HCT116 (cell line): ENCODE data around the gene KBTBD13. TPM values are rescaled to one million over a fixed set of nuclear protein-coding genes. Genes with fewer than 3 reads are reported as not detected.
"Not testable (repeated sequence)": the region's sequence is repeated elsewhere in the genome, so short reads cannot be mapped to it uniquely, and the experiment has no call there.

Experiments
- ATAC-seq: fragments of 200-7000 bp; cut with Tn5 transposase; 2 replicates; pipeline ENCODE4 v1.9.1; 2020; ENCODE audit warnings: mild to moderate bottlenecking, moderate library complexity
- BruUV-seq: library from RNA; stranded (reverse); fragments of 400-500 nt; replicated peaks from 2 replicates; lab custom pipeline; 2021; lab: Mats Ljungman, UMichigan
- CTCF ChIA-PET: fragments of 300-600 bp; sonication (Branson Sonifier 250); formaldehyde crosslinking; loops from one replicate; lab custom pipeline; 2021; ENCODE audit warnings: antibody characterized with exemption; lab: Charles Lee
- POLR2A ChIA-PET: fragments of 300-600, 350-600 bp; sonication (Branson Sonifier 250); formaldehyde crosslinking; loops from one replicate; lab custom pipeline; 2021; ENCODE audit warnings: antibody characterized with exemption; lab: Charles Lee
- RAD21 ChIA-PET, 2 experiments: fragments of 300-600 bp; sonication (Branson Sonifier 250); formaldehyde crosslinking; loops; one replicate each; lab custom pipeline; 2023; ENCODE audit warnings: low total read pairs in 2 of 2; ENCODE audit not compliant: uncharacterized antibody in 2 of 2, unreplicated experiment in 2 of 2, low non-redundant PET in 1 of 2; lab: Charles Lee
- DNase-seq: peaks from one replicate; pipeline ENCODE4 v3.0.0-alpha.2; 2010; ENCODE audit warnings: low read depth, low spot score
- H2AFZ ChIP-seq: fragments of 200-600 bp; shearing (Covaris generic), sonication (generic); 2 replicates; pipeline ENCODE4 v1.6.1; 2017; ENCODE audit warnings: low read depth, mixed run types, mixed read lengths, antibody characterized with exemption, low read length; ENCODE audit not compliant: poor library complexity, severe bottlenecking
- H3K27ac ChIP-seq: 2 replicates; pipeline ENCODE4 v1.5.1; 2012; ENCODE audit warnings: low read depth, low read length
- H3K27me3 ChIP-seq: fragments of 200-600 bp; sonication (generic); 2 replicates; pipeline ENCODE4 v1.6.1; 2016; ENCODE audit warnings: mixed run types, low read length, mixed read lengths; ENCODE audit not compliant: insufficient read depth
- H3K36me3 ChIP-seq, 2 experiments: fragments of 200-500 bp in 1 of 2; fragments of 200-600 bp in 1 of 2; sonication (Bioruptor generic) in 1 of 2; sonication (generic) in 1 of 2; 2 replicates each; pipeline versions ENCODE4 v1.5.1 to v1.6.1; 2014 to 2016; ENCODE audit warnings: low read length in 2 of 2, inconsistent platforms in 1 of 2, mixed read lengths in 1 of 2, mixed run types in 1 of 2; ENCODE audit not compliant: insufficient read depth in 2 of 2, control insufficient read depth in 1 of 2
- H3K4me1 ChIP-seq, 2 experiments: fragments of 200-600 bp in 1 of 2; sonication (generic) in 1 of 2; 2 replicates each; pipeline versions ENCODE4 v1.5.1 to v1.6.1; 2012 to 2017; ENCODE audit warnings: low read length in 2 of 2, inconsistent platforms in 1 of 2, mild to moderate bottlenecking in 1 of 2, mixed read lengths in 1 of 2, mixed run types in 1 of 2, moderate library complexity in 1 of 2; ENCODE audit not compliant: insufficient read depth in 2 of 2, control insufficient read depth in 1 of 2
- H3K4me2 ChIP-seq: fragments of 200-600 bp; sonication (generic); 2 replicates; pipeline ENCODE4 v1.6.1; 2017; ENCODE audit warnings: mixed run types, low read length, mixed read lengths
- H3K4me3 ChIP-seq, 2 experiments: fragments of 200-600 bp in 1 of 2; sonication (generic) in 1 of 2; replicated peaks in 1 of 2; 2 replicates each; pipeline ENCODE4 v1.5.1; 2011 to 2016; ENCODE audit warnings: low read length in 2 of 2, control low read depth in 1 of 2, low read depth in 1 of 2, mild to moderate bottlenecking in 1 of 2, mixed read lengths in 1 of 2, mixed run types in 1 of 2
- H3K79me2 ChIP-seq: fragments of 200-600 bp; sonication (generic); 2 replicates; pipeline ENCODE4 v1.6.1; 2017; ENCODE audit warnings: mild to moderate bottlenecking, mixed run types, low read length, moderate library complexity, mixed read lengths; ENCODE audit not compliant: insufficient read depth
- H3K9ac ChIP-seq: fragments of 200-600 bp; sonication (generic); 2 replicates; pipeline ENCODE4 v1.6.1; 2016; ENCODE audit warnings: low read length, mixed read lengths
- H3K9me2 ChIP-seq: fragments of 200-600 bp; sonication (generic), shearing (Covaris generic); 2 replicates; pipeline ENCODE4 v1.6.1; 2017; ENCODE audit warnings: mixed run types, mild to moderate bottlenecking, moderate library complexity; ENCODE audit not compliant: insufficient read depth
- H3K9me3 ChIP-seq, 2 experiments: fragments of 200-500 bp in 1 of 2; fragments of 200-600 bp in 1 of 2; sonication (Bioruptor generic) in 1 of 2; sonication (generic) in 1 of 2; 2 replicates each; pipeline ENCODE4 v1.6.1; 2014 to 2017; ENCODE audit warnings: low read length in 2 of 2, mixed read lengths in 2 of 2, inconsistent platforms in 1 of 2, low read depth in 1 of 2, mild to moderate bottlenecking in 1 of 2, mixed run types in 1 of 2, moderate library complexity in 1 of 2; ENCODE audit not compliant: control insufficient read depth in 1 of 2, insufficient read depth in 1 of 2
- H4K20me1 ChIP-seq: fragments of 200-600 bp; sonication (generic), shearing (Covaris generic); 2 replicates; pipeline ENCODE4 v1.6.1; 2017; ENCODE audit warnings: mixed run types, mild to moderate bottlenecking, moderate library complexity; ENCODE audit not compliant: insufficient read depth
- CBX3 ChIP-seq: IDR thresholded peaks from 2 replicates; pipeline ENCODE4 v1.6.1; 2012; ENCODE audit warnings: low read depth
- EGR1 ChIP-seq: IDR thresholded peaks from 2 replicates; pipeline ENCODE4 v1.6.1; 2012; ENCODE audit warnings: low read depth
- ELF1 ChIP-seq: IDR thresholded peaks from 2 replicates; pipeline ENCODE4 v1.6.1; 2012; ENCODE audit warnings: low read depth, borderline replicate concordance
- FOSL1 ChIP-seq: IDR thresholded peaks from 2 replicates; pipeline ENCODE4 v1.6.1; 2012; ENCODE audit warnings: low read depth
- MAX ChIP-seq: IDR thresholded peaks from 2 replicates; pipeline ENCODE4 v1.6.1; 2012
- SP1 ChIP-seq: IDR thresholded peaks from 2 replicates; pipeline ENCODE4 v1.6.1; 2012; ENCODE audit warnings: low read depth
- SRF ChIP-seq: IDR thresholded peaks from 2 replicates; pipeline ENCODE4 v1.6.1; 2012; ENCODE audit warnings: low read depth
- ZFX ChIP-seq: fragments of 450-650 bp; IDR thresholded peaks from 2 replicates; pipeline ENCODE4 v1.6.1; 2017
- intact Hi-C: fragments of 100-400 bp; cut with micrococcal nuclease; formaldehyde crosslinking; loops from 2 replicates; pipeline ENCODE4 v1.10.0; 2022
- total RNA-seq: library from RNA; stranded (reverse); gene quantifications from one replicate; pipeline ENCODE4 v1.2.1, GENCODE V29; 2021; ENCODE audit not compliant: unreplicated experiment

KBTBD13 gene
- total RNA-seq, 1 experiment from 2014 or later, result not detected

- H3K9ac ChIP-seq, H3K9me3 ChIP-seq, H3K9me2 ChIP-seq, RAD21 ChIA-PET, H3K4me3 ChIP-seq, intact Hi-C loops, H4K20me1 ChIP-seq, H3K27me3 ChIP-seq, H3K27ac ChIP-seq, H3K36me3 ChIP-seq, BruUV-seq, H3K79me2 ChIP-seq: not testable (repeated sequence)
- peaks cover 17 to 31% of the 10 kb centered on the region in 2 experiments for H3K4me1 ChIP-seq
- ChIA-PET POLR2A (interaction anchor here (1.2 to 1.7 kb wide), 2 partner anchors 8 to 261 kb away, joined by 3 to 10 read pairs; partner anchors contain the start of gene RNU5B-1), CTCF (interaction anchor here (0.9 kb wide), 1 partner anchor 12 kb away, joined by 3 read pairs; no protein-coding TSS in a partner anchor)
- peak overlapping the region; percentile 30 for H2AFZ ChIP-seq
- ATAC-seq, result peak; percentile 87
- peak overlapping the region; percentile 58 for H3K4me2 ChIP-seq
- peak; percentile 52 for DNase-seq
- TF ChIP-seq MAX (0 out of 2 replicates have a peak, but pooled peaks have one; percentile 35), FOSL1 (peak; percentile 72), EGR1 (peak; percentile 95), SP1 (peak; percentile 38; the same call in 1 of the 2 replicates)
Measured at GRCh38 chr15:65044218-65044617, 32.3 kb upstream of the KBTBD13 start.

GRCh38 chr15:65044724-65045481 lies 31.6 kb upstream of the KBTBD13 start, which contains the start of gene SLC51B:
TSS of gene SLC51B (plus strand) at chr15:65045387. CDS start at chr15:65050005, 4,618 bp downstream.
- CTCF ChIA-PET, result interaction anchor here (0.9 kb wide), 1 partner anchor 11 kb away, joined by 3 read pairs; no protein-coding TSS in a partner anchor
- Histone ChIP-seq H3K4me3 (no peak within 1 kb of the TSS; a peak in 1 of 4 replicates), H3K4me2 (peak within 1 kb of the TSS; percentile 58), H3K27ac (no peak within 1 kb of the TSS), H3K27me3 (no peaks in the 10 kb centered on the region), H3K79me2 (no peaks in the 10 kb centered on the region), H4K20me1 (no peaks in the 10 kb centered on the region), H3K9ac (no peak within 1 kb of the TSS), H3K9me2 (no peaks in the 10 kb centered on the region), H3K9me3 (no peaks in the 10 kb centered on the region), H2AFZ (peak within 1 kb of the TSS; percentile 30), H3K36me3 (no peaks in the 10 kb centered on the region), H3K4me1 (peaks cover 21 to 38% of the 10 kb centered on the region in 2 experiments)
- POLR2A ChIA-PET, result interaction anchor here (1.7 kb wide), 1 partner anchor 260 kb away, joined by 10 read pairs; the partner anchor contains the start of gene RNU5B-1
- no peak for ATAC-seq
- intact Hi-C loops, result no loop called here
- BruUV-seq, result no TSS peak
- RAD21 ChIA-PET, result no interaction called here
- TF ChIP-seq SRF (no peak), CBX3 (no peak), ELF1 (no peak), ZFX (no peak)
- no peak for DNase-seq
